Nephron (organoid): ENCODE measurements around the gene ARL13B.

Source experiments
- H3K27ac Mint-ChIP-seq, 3 experiments: 2 replicates each; pipeline ENCODE4 v1.8.0; 2020; ENCODE audit warnings: mixed read lengths in 3 of 3, mild to moderate bottlenecking in 2 of 3, moderate library complexity in 1 of 3
- H3K27me3 Mint-ChIP-seq: 2 replicates; pipeline ENCODE4 v1.8.0; 2021; ENCODE audit warnings: low read depth, mild to moderate bottlenecking, moderate library complexity, mixed read lengths
- H3K36me3 Mint-ChIP-seq: 2 replicates; pipeline ENCODE4 v1.8.0; 2020; ENCODE audit warnings: low read depth, mixed read lengths
- H3K4me1 Mint-ChIP-seq: 2 replicates; pipeline ENCODE4 v1.8.0; 2020; ENCODE audit warnings: mixed read lengths
- H3K4me3 Mint-ChIP-seq, 3 experiments: 2 replicates each; pipeline ENCODE4 v1.8.0; 2020; ENCODE audit warnings: mild to moderate bottlenecking in 3 of 3, mixed read lengths in 3 of 3, moderate library complexity in 2 of 3
- H3K9me3 Mint-ChIP-seq: 2 replicates; pipeline ENCODE4 v1.8.0; 2020; ENCODE audit warnings: mixed read lengths
- TF ChIP-seq, protein P1 (sequence below), 3 experiments: fragments of 200-600 bp; sonication (generic); IDR thresholded peaks; one replicate each; pipeline ENCODE4 v1.5.0; 2021; ENCODE audit warnings: antibody characterized with exemption in 3 of 3; ENCODE audit not compliant: unreplicated experiment in 3 of 3

The ARL13B gene

DNA sequence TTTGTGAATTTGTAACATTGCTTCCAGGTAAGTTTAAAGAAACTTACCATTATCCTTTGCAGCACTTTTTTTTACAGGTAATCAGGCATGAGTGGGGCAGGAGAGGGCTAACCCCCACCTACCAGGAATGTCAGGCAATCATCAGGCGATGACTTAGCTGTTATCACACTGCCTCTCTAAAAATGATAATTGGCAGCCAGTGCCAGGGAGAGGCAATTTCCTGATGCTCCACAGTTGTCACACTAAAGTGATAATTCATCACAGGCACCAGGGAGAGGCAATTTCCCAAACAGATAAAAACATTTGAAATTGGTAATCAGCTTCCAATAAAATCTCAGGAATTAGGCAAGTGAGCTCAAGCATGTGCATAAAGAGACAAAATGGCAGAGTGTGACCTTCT is 109.2 kb downstream of the ARL13B start:
- H3K9me3 Mint-ChIP-seq: no peaks in the 10 kb centered on the region
- no peak overlapping the region for H3K27ac Mint-ChIP-seq
- no peak overlapping the region for H3K4me3 Mint-ChIP-seq
- H3K36me3 Mint-ChIP-seq: peaks cover 40% of the 10 kb centered on the region
- no peaks in the 10 kb centered on the region for H3K27me3 Mint-ChIP-seq
- TF ChIP-seq, protein P1, sequence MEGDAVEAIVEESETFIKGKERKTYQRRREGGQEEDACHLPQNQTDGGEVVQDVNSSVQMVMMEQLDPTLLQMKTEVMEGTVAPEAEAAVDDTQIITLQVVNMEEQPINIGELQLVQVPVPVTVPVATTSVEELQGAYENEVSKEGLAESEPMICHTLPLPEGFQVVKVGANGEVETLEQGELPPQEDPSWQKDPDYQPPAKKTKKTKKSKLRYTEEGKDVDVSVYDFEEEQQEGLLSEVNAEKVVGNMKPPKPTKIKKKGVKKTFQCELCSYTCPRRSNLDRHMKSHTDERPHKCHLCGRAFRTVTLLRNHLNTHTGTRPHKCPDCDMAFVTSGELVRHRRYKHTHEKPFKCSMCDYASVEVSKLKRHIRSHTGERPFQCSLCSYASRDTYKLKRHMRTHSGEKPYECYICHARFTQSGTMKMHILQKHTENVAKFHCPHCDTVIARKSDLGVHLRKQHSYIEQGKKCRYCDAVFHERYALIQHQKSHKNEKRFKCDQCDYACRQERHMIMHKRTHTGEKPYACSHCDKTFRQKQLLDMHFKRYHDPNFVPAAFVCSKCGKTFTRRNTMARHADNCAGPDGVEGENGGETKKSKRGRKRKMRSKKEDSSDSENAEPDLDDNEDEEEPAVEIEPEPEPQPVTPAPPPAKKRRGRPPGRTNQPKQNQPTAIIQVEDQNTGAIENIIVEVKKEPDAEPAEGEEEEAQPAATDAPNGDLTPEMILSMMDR (IDR thresholded peaks at IDR 0.05; ENCODE audit: unreplicated experiment in 3 of 3): no peak
- no peaks in the 10 kb centered on the region for H3K4me1 Mint-ChIP-seq

DNA sequence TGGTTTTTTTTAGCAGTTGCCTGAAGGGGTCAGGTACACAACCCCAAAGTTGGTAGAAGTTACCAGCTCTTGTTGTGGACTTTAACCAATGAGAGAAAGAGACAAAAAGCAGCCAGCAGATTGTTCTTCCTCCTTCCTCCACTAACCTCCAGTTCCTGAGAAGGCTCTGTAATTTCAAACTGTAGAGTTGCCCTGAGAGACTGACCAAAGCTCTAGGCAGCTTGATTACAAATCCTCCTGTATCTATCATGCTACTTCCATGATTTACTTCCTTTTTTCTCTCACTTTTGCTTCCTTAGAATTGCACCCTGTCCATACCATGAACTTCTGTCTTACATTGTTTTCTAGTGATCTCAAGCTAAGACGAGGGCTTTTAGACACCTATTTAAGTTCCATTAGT is 112.1 kb downstream of the ARL13B start:
- no peaks in the 10 kb centered on the region for H3K27me3 Mint-ChIP-seq
- H3K36me3 Mint-ChIP-seq: peaks cover 44% of the 10 kb centered on the region
- no peak overlapping the region for H3K27ac Mint-ChIP-seq
- H3K9me3 Mint-ChIP-seq: no peaks in the 10 kb centered on the region
- H3K4me3 Mint-ChIP-seq: no peak overlapping the region
- H3K4me1 Mint-ChIP-seq: no peaks in the 10 kb centered on the region
- TF ChIP-seq, protein P1 (IDR thresholded peaks at IDR 0.05; ENCODE audit: unreplicated experiment in 3 of 3): no peak

DNA sequence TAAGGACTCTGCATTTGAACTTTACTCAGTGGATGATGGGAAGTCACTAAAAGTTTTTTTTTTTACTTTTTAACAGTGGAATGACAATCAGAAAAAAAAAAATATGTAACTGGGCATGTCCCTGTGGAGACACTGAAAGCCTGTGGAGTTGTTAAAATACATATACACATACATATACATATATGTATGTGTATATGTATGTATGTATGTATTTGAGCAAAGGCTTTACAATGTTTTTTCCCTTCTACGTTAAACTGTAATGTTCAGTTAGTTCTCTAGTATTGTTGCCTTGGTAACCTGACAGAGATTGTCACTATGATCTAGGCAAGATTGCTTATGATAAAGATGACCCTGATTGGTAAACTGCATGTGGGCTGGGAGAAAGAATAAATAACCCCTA is 113.2 kb downstream of the ARL13B start:
- peaks cover 48% of the 10 kb centered on the region for H3K36me3 Mint-ChIP-seq
- no peaks in the 10 kb centered on the region for H3K4me1 Mint-ChIP-seq
- H3K27me3 Mint-ChIP-seq: no peaks in the 10 kb centered on the region
- TF ChIP-seq, protein P1 (IDR thresholded peaks at IDR 0.05; ENCODE audit: unreplicated experiment in 3 of 3): no peak
- H3K27ac Mint-ChIP-seq: no peak overlapping the region
- H3K4me3 Mint-ChIP-seq: no peak overlapping the region
- no peaks in the 10 kb centered on the region for H3K9me3 Mint-ChIP-seq

DNA sequence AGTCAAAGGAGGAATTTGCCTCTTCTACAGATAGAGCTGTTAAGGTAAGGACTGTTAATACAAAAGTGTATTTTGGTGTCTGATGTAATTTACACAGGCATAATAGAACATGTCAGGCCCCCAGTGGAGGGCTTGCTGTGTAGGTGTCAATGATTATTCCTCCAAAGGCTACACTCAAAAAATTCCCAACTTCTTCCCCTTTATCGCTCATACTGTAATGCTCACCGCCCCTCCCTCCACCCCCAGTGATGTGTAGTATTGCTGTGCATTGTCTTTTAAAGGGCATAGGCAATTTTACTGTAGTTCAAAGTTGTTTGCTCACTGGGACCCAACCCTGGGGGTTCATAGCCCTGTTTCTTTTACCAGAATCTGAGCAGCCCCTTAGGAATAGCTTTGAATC is 115.2 kb downstream of the ARL13B start:
- H3K4me1 Mint-ChIP-seq: no peaks in the 10 kb centered on the region
- no peaks in the 10 kb centered on the region for H3K9me3 Mint-ChIP-seq

DNA sequence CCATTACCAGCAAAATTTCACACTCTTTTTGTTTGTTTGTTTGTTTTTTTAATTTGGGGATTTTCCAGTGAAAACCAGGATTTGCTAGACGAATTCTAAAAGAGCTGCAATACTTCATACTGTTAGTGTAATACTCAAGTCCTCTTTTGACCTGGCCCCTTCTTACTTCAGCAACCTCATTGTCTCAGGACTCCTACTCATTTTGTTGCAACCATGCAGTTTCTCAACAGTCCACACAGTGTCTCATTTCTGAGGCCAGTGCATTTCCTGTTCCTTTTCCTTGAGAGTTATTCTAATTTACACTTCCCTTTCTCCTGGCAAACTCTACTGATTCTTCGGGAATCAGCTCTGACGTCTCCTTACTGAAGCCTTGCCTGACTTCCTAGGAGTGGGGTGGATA is 118.5 kb downstream of the ARL13B start:
- no peaks in the 10 kb centered on the region for H3K4me1 Mint-ChIP-seq

More for the DNA sequence above, 115.2 kb downstream of the ARL13B start:
- Mint-ChIP-seq H3K27me3 (no peaks in the 10 kb centered on the region), H3K27ac (no peak overlapping the region), H3K4me3 (no peak overlapping the region), H3K36me3 (peaks cover 57% of the 10 kb centered on the region)
- TF ChIP-seq, protein P1 (IDR thresholded peaks at IDR 0.05; ENCODE audit: unreplicated experiment in 3 of 3): no peak

DNA sequence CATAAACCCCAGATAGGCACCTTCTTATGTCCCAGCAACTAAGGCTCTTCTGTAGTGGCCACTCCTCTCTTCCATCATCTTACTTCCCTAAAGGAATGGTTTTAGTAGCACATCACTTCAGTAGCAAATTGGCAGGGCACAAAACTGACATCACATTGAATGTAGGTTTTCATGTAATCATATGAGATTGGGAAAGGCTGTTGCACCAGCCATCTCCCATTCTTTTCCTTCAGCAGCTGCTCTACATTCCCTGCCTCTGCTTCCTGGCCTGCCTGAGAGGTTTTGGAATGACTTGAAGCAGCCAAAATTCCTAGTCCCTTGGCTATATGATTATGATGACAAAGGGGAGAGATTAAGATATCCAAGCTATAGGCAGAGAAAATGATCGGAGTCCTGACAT is 119.4 kb downstream of the ARL13B start:
- no peaks in the 10 kb centered on the region for H3K4me1 Mint-ChIP-seq
- H3K27me3 Mint-ChIP-seq: no peaks in the 10 kb centered on the region
- H3K36me3 Mint-ChIP-seq: peaks cover 44% of the 10 kb centered on the region
- no peaks in the 10 kb centered on the region for H3K9me3 Mint-ChIP-seq
- H3K4me3 Mint-ChIP-seq: no peak overlapping the region
- TF ChIP-seq, protein P1 (IDR thresholded peaks at IDR 0.05; ENCODE audit: unreplicated experiment in 3 of 3): no peak
- no peak overlapping the region for H3K27ac Mint-ChIP-seq

More for the DNA sequence above, 118.5 kb downstream of the ARL13B start:
- TF ChIP-seq, protein P1 (IDR thresholded peaks at IDR 0.05; ENCODE audit: unreplicated experiment in 3 of 3): no peak
- Mint-ChIP-seq H3K9me3 (no peaks in the 10 kb centered on the region), H3K27ac (no peak overlapping the region), H3K4me3 (no peak overlapping the region), H3K27me3 (no peaks in the 10 kb centered on the region), H3K36me3 (peaks cover 46% of the 10 kb centered on the region)
